Right lobe of liver (tissue), 4 donors: Measurements from ENCODE around the gene SCIN.

Experiments
- CTCF ChIP-seq, 4 donors: fragments of 200-600 bp in 3 of 4; fragments of 450-650 bp in 1 of 4; IDR thresholded peaks; one replicate each; pipeline versions ENCODE4 v1.5.1 to v1.8.0; 2016 to 2022; ENCODE audit warnings: antibody characterized with exemption in 4 of 4, mild to moderate bottlenecking in 2 of 4
- POLR2A ChIP-seq: fragments of 450-650 bp; IDR thresholded peaks from one replicate; pipeline ENCODE4 v1.6.1; 2017; ENCODE audit warnings: antibody characterized with exemption, mild to moderate bottlenecking
- donor health status: DM: no; HTN: no; CAD: no.
- donor health status: DM: no; HTN: no; CAD: no.
- donor health status: DM: no; HTN: yes; CAD: no.

- TF ChIP-seq CTCF (IDR thresholded peaks at IDR 0.05) (no peak), POLR2A (no peak)
These were observed 15.8 kb downstream of the SCIN start for GRCh38 chr7:12586271-12586670.
